HG02981 (cell line): Measurements from ENCODE around the gene ZNF365.
"Not testable (repeated sequence)": the region's sequence is repeated elsewhere in the genome, so short reads cannot be mapped to it uniquely, and the experiment has no call there.

Experiments
- ATAC-seq: cut with Tn5 transposase; IDR thresholded peaks from one replicate; pipeline ENCODE4 v1.9.1; 2021; ENCODE audit warnings: mild to moderate bottlenecking, moderate library complexity; ENCODE audit not compliant: unreplicated experiment

ZNF365 gene

GRCh38 chr10:62376071-62377025 is 2.2 kb downstream of the ZNF365 start:
- ATAC-seq, result no peak

GRCh38 chr10:62377026-62377415 is 2.9 kb downstream of the ZNF365 start:
- ATAC-seq, result no peak

- ATAC-seq, result no peak
Measured at GRCh38 chr10:62377966-62378365, 3.8 kb downstream of the ZNF365 start.

- not testable (repeated sequence) for ATAC-seq
Measured at GRCh38 chr10:62378877-62379276, 4.7 kb downstream of the ZNF365 start.

- no peak for ATAC-seq
Measured at GRCh38 chr10:62379394-62379793, 5.2 kb downstream of the ZNF365 start.

GRCh38 chr10:62380016-62380415 is 5.8 kb downstream of the ZNF365 start:
- ATAC-seq, result no peak

GRCh38 chr10:62381385-62382102 is 7.4 kb downstream of the ZNF365 start:
- no peak for ATAC-seq

GRCh38 chr10:62382831-62383230 is 8.7 kb downstream of the ZNF365 start:
- ATAC-seq, result no peak

GRCh38 chr10:62384057-62384446 is 9.9 kb downstream of the ZNF365 start:
- no peak for ATAC-seq

GRCh38 chr10:62384447-62385081 is 10.4 kb downstream of the ZNF365 start:
- ATAC-seq, result no peak

GRCh38 chr10:62386356-62387320 is 12.5 kb downstream of the ZNF365 start:
- no peak for ATAC-seq

- no peak for ATAC-seq
Measured at GRCh38 chr10:62388328-62388727, 14.2 kb downstream of the ZNF365 start.

- no peak for ATAC-seq
Measured at GRCh38 chr10:62390497-62391176, 16.5 kb downstream of the ZNF365 start.

GRCh38 chr10:62393237-62393636 is 19.1 kb downstream of the ZNF365 start:
- ATAC-seq, result no peak

GRCh38 chr10:62394556-62395018 is 20.4 kb downstream of the ZNF365 start:
- no peak for ATAC-seq

- ATAC-seq, result no peak
Measured at GRCh38 chr10:62395892-62396291, 21.7 kb downstream of the ZNF365 start.

- no peak for ATAC-seq
Measured at GRCh38 chr10:62396864-62397263, 22.7 kb downstream of the ZNF365 start.

- ATAC-seq, result no peak
Measured at GRCh38 chr10:62399211-62399610, 25.0 kb downstream of the ZNF365 start.

GRCh38 chr10:62402508-62402907 is 28.3 kb downstream of the ZNF365 start:
- no peak for ATAC-seq

GRCh38 chr10:62410528-62410927 is 36.4 kb downstream of the ZNF365 start:
- ATAC-seq, result not testable (repeated sequence)
